Germinal center (tissue), 1 donor: Measurements from ENCODE around the gene ST8SIA1.

Source experiments
- DNase-seq: peaks from one replicate; pipeline ENCODE4 v3.0.0; 2012; ENCODE audit warnings: mixed read lengths, low spot score

The ST8SIA1 gene

GRCh38 chr12:22234561-22234960 lies 99.9 kb downstream of the ST8SIA1 start:
- DNase-seq: no peak

- DNase-seq: no peak
Observed at GRCh38 chr12:22231836-22232235, 102.7 kb downstream of the ST8SIA1 start.

GRCh38 chr12:22231078-22231477 lies 103.4 kb downstream of the ST8SIA1 start:
- DNase-seq: no peak

GRCh38 chr12:22230280-22230794 lies 104.2 kb downstream of the ST8SIA1 start:
- no peak for DNase-seq

- DNase-seq: no peak
Observed at GRCh38 chr12:22229652-22230279, 104.7 kb downstream of the ST8SIA1 start.

- no peak for DNase-seq
Observed at GRCh38 chr12:22228022-22228875, 106.3 kb downstream of the ST8SIA1 start.

GRCh38 chr12:22223356-22223755 lies 111.2 kb downstream of the ST8SIA1 start:
- no peak for DNase-seq

- no peak for DNase-seq
Observed at GRCh38 chr12:22217556-22217955, 117.0 kb downstream of the ST8SIA1 start.

GRCh38 chr12:22215467-22216253 lies 118.8 kb downstream of the ST8SIA1 start:
- no peak for DNase-seq

- DNase-seq: no peak
Observed at GRCh38 chr12:22211128-22211527, 123.4 kb downstream of the ST8SIA1 start.

GRCh38 chr12:22209422-22209821 lies 125.1 kb downstream of the ST8SIA1 start:
- DNase-seq: no peak

GRCh38 chr12:22206111-22206728 lies 128.3 kb downstream of the ST8SIA1 start:
- no peak for DNase-seq

- no peak for DNase-seq
Observed at GRCh38 chr12:22204391-22204790, 130.1 kb downstream of the ST8SIA1 start.

- no peak for DNase-seq
Observed at GRCh38 chr12:22202847-22203246, 131.7 kb downstream of the ST8SIA1 start.

GRCh38 chr12:22201101-22201500 lies 133.4 kb downstream of the ST8SIA1 start:
- no peak for DNase-seq

GRCh38 chr12:22196236-22196635 lies 138.3 kb downstream of the ST8SIA1 start:
- no peak for DNase-seq

GRCh38 chr12:22190969-22191368 lies 143.5 kb downstream of the ST8SIA1 start:
- no peak for DNase-seq

GRCh38 chr12:22188431-22188830 lies 146.1 kb downstream of the ST8SIA1 start:
- no peak for DNase-seq

- no peak for DNase-seq
Observed at GRCh38 chr12:22180705-22181104, 153.8 kb downstream of the ST8SIA1 start.

- DNase-seq: no peak
Observed at GRCh38 chr12:22173177-22173576, 161.3 kb downstream of the ST8SIA1 start.

GRCh38 chr12:22172501-22172900 lies 162.0 kb downstream of the ST8SIA1 start:
- DNase-seq: no peak

GRCh38 chr12:22169376-22169775 lies 165.1 kb downstream of the ST8SIA1 start:
- no peak for DNase-seq
